B cell (primary cell): ENCODE data around the gene PPIH. TPM values are rescaled to one million over a fixed set of nuclear protein-coding genes. Genes with fewer than 3 reads are reported as not detected.

Experiments
- ATAC-seq: fragments of 200-7000 bp; cut with Tn5 transposase; one replicate; pipeline ENCODE4 v1.10.0; 2021; ENCODE audit warnings: low read depth, mild to moderate bottlenecking, moderate number of reproducible peaks, moderate library complexity
- CTCF ChIA-PET: fragments of 350-600 bp; sonication (Branson Sonifier 250); formaldehyde crosslinking; loops from one replicate; lab custom pipeline; 2021; ENCODE audit warnings: antibody characterized with exemption, inconsistent platforms; lab: Charles Lee
- POLR2A ChIA-PET: fragments of 350-600 bp; sonication (Branson Sonifier 250); formaldehyde crosslinking; loops from one replicate; lab custom pipeline; 2021; ENCODE audit warnings: antibody characterized with exemption; lab: Charles Lee
- DNase-seq: peaks from one replicate; pipeline ENCODE4 v3.0.0; 2013
- H2AFZ ChIP-seq: 2 replicates; pipeline ENCODE4 v1.6.1; 2012; ENCODE audit warnings: mild to moderate bottlenecking, low read depth, low read length; ENCODE audit not compliant: insufficient read depth, poor library complexity, severe bottlenecking
- H3K27ac ChIP-seq, 2 donors: 1 replicate in 1 of 2; 2 replicates in 1 of 2; pipeline ENCODE4 v1.5.1; 2012 to 2013; ENCODE audit warnings: low read length in 2 of 2, mild to moderate bottlenecking in 2 of 2, moderate library complexity in 1 of 2
- H3K27me3 ChIP-seq, 4 experiments: fragments of 200-600 bp in 1 of 4; sonication (generic) in 1 of 4; replicated peaks in 1 of 4; 1 replicate in 2 of 4; 2 replicates in 2 of 4; pipeline versions ENCODE4 v1.6.1 to v1.7.0; 2013 to 2016; ENCODE audit warnings: low read length in 3 of 4, mild to moderate bottlenecking in 2 of 4, mixed read lengths in 1 of 4, moderate library complexity in 1 of 4; ENCODE audit not compliant: insufficient read depth in 4 of 4, control insufficient read depth in 3 of 4; ENCODE audit errors: control extremely low read depth in 1 of 4
- H3K36me3 ChIP-seq, 2 experiments: replicated peaks in 1 of 2; 1 replicate in 1 of 2; 2 replicates in 1 of 2; pipeline versions ENCODE4 v1.6.1 to v1.7.1; 2013; ENCODE audit warnings: low read length in 1 of 2; ENCODE audit not compliant: insufficient read depth in 2 of 2, control insufficient read depth in 1 of 2; ENCODE audit errors: control extremely low read depth in 1 of 2, extremely low read depth in 1 of 2
- H3K4me1 ChIP-seq, 2 donors: fragments of 200-600 bp in 1 of 2; sonication (generic) in 1 of 2; 1 replicate in 1 of 2; 2 replicates in 1 of 2; pipeline versions ENCODE4 v1.5.1 to v1.6.1; 2013 to 2017; ENCODE audit warnings: low read length in 2 of 2; ENCODE audit not compliant: control insufficient read depth in 2 of 2, insufficient read depth in 2 of 2
- H3K4me2 ChIP-seq: replicated peaks from 2 replicates; pipeline ENCODE3; 2012; ENCODE audit warnings: mild to moderate bottlenecking, low read depth, low read length; ENCODE audit not compliant: poor library complexity, severe bottlenecking
- H3K4me3 ChIP-seq, 5 experiments: fragments of 200-600 bp in 1 of 5; sonication (generic) in 1 of 5; 1 replicate in 3 of 5; 2 replicates in 2 of 5; pipeline versions ENCODE4 v1.5.1 to v1.7.0; 2011 to 2016; ENCODE audit warnings: low read length in 4 of 5, mild to moderate bottlenecking in 4 of 5, low read depth in 2 of 5, control low read depth in 1 of 5, moderate library complexity in 1 of 5; ENCODE audit not compliant: insufficient read depth in 1 of 5; ENCODE audit errors: control extremely low read depth in 1 of 5, extremely low read depth in 1 of 5
- H3K79me2 ChIP-seq: fragments of 200-600 bp; sonication (generic); one replicate; pipeline ENCODE4 v1.6.0; 2016; ENCODE audit warnings: low read length; ENCODE audit not compliant: control insufficient read depth, insufficient read depth
- H3K9ac ChIP-seq: fragments of 200-600 bp; sonication (generic); 2 replicates; pipeline ENCODE4 v1.6.1; 2017; ENCODE audit warnings: mild to moderate bottlenecking, low read length, moderate library complexity
- H3K9me3 ChIP-seq, 3 donors: one replicate each; pipeline versions ENCODE4 v1.6.1 to v1.7.1; 2013; ENCODE audit warnings: low read length in 2 of 3; ENCODE audit not compliant: control insufficient read depth in 2 of 3, insufficient read depth in 1 of 3; ENCODE audit errors: control extremely low read depth in 1 of 3
- H4K20me1 ChIP-seq: 2 replicates; pipeline ENCODE4 v1.6.0; 2012; ENCODE audit warnings: mild to moderate bottlenecking, low read length; ENCODE audit not compliant: insufficient read depth, control insufficient read depth, poor library complexity, severe bottlenecking
- H3K27ac Mint-ChIP-seq: one replicate; pipeline ENCODE4 v1.8.0; 2021; ENCODE audit warnings: mixed read lengths
- H3K27me3 Mint-ChIP-seq: one replicate; pipeline ENCODE4 v1.8.0; 2021; ENCODE audit warnings: mixed read lengths
- H3K4me1 Mint-ChIP-seq: one replicate; pipeline ENCODE4 v1.8.0; 2021; ENCODE audit warnings: mixed read lengths
- H3K4me3 Mint-ChIP-seq: one replicate; pipeline ENCODE4 v1.8.0; 2021; ENCODE audit warnings: mixed read lengths
- H3K9me3 Mint-ChIP-seq: one replicate; pipeline ENCODE4 v1.8.0; 2022; ENCODE audit warnings: mixed read lengths; ENCODE audit not compliant: insufficient read depth
- CTCF ChIP-seq: fragments of 200-600 bp; IDR thresholded peaks from one replicate; pipeline ENCODE4 v1.8.0; 2022; ENCODE audit warnings: antibody characterized with exemption, mild to moderate bottlenecking
- EZH2 ChIP-seq: IDR thresholded peaks from 2 replicates; pipeline ENCODE4 v1.6.1; 2012; ENCODE audit warnings: borderline replicate concordance, low read depth, mild to moderate bottlenecking, moderate library complexity, low read length; ENCODE audit not compliant: insufficient read depth, poor library complexity, severe bottlenecking
- WGBS: methylation state at CpG from one replicate; pipeline ENCODE4 v1.1.5; 2013; ENCODE audit warnings: missing lambda C conversion rate; ENCODE audit not compliant: insufficient coverage; 5-methylcytosine and 5-hydroxymethylcytosine counted together
- intact Hi-C: fragments of 100-400 bp; cut with micrococcal nuclease; formaldehyde crosslinking; loops from one replicate; pipeline ENCODE4 v1.10.0; 2022
- polyA plus RNA-seq: library from polyadenylated mRNA; depleted of rRNA; stranded (reverse); fragments of >200 nt; gene quantifications from 2 replicates; pipeline ENCODE4 v1.2.3, GENCODE V29; 2012
- total RNA-seq, 2 donors: library from RNA; stranded (reverse); fragments of 120-200 nt in 1 of 2; gene quantifications; 1 replicate in 1 of 2; 2 replicates in 1 of 2; pipeline versions ENCODE4 v1.2.3 to v1.2.4, GENCODE V29; 2013 to 2022

The PPIH gene
- total and polyA plus RNA-seq, 2 donors (not counting 1 experiment from before 2014, with no cell fraction given) = 42.4 to 50.3 TPM

GRCh38 chr1:42646056-42646455, 12.2 kb upstream of the PPIH start:
- Histone ChIP-seq H3K4me3 (no peak overlapping the region), H3K4me1 (no peaks in the 10 kb centered on the region), H3K27ac (no peak overlapping the region), H3K36me3 (no peaks in the 10 kb centered on the region), H3K9me3 (peaks cover 0 to 2% (median 2%) of the 10 kb centered on the region in 3 donors), H3K9ac (no peak overlapping the region), H2AFZ (no peak overlapping the region), H3K4me2 (no peak overlapping the region), H3K27me3 (no peaks in the 10 kb centered on the region), H3K79me2 (no peaks in the 10 kb centered on the region), H4K20me1 (no peaks in the 10 kb centered on the region)
- ChIA-PET POLR2A (no interaction called here), CTCF (no interaction called here)
- 100% methylated on average over 1 of the region's 2 CpGs for WGBS
- intact Hi-C loops = no loop called here
- no peak overlapping the region for H3K27ac Mint-ChIP-seq
- H3K27me3 Mint-ChIP-seq = no peaks in the 10 kb centered on the region
- H3K4me3 Mint-ChIP-seq = no peak overlapping the region
- no peaks in the 10 kb centered on the region for H3K9me3 Mint-ChIP-seq
- no peak for TF ChIP-seq CTCF
- no peak for TF ChIP-seq EZH2
- no peak for DNase-seq
- ATAC-seq = no peak
- H3K4me1 Mint-ChIP-seq = no peaks in the 10 kb centered on the region

- TF ChIP-seq CTCF = no peak
- TF ChIP-seq EZH2 = no peak
- H3K27ac ChIP-seq = peak overlapping the region in 1 of 2 donors; percentile 76
- ATAC-seq (no peak), DNase-seq (no peak)
- Mint-ChIP-seq H3K27me3 (no peaks in the 10 kb centered on the region), H3K4me3 (peak overlapping the region; percentile 99), H3K4me1 (peaks cover 32% of the 10 kb centered on the region), H3K27ac (peak overlapping the region; percentile 77), H3K9me3 (no peaks in the 10 kb centered on the region)
- H3K4me3 ChIP-seq = peak overlapping the region in 1 of 5 experiments; percentile 84
- peaks cover 15 to 22% of the 10 kb centered on the region in 2 donors for H3K4me1 ChIP-seq
- H3K9ac ChIP-seq = no peak overlapping the region
- no peaks in the 10 kb centered on the region for H3K27me3 ChIP-seq
- ChIA-PET CTCF (interaction anchor here (1.1 to 2.2 kb wide), 4 partner anchors 22 to 110 kb away, joined by 3 to 13 read pairs (median 6); partner anchors contain the start of genes C1orf50, P3H1 and YBX1), POLR2A (interaction anchor here (1.9 kb wide), 1 partner anchor 25 kb away, joined by 19 read pairs; the partner anchor contains the start of gene YBX1)
- H3K9me3 ChIP-seq = no peaks in the 10 kb centered on the region
- peaks cover 15% of the 10 kb centered on the region for H3K79me2 ChIP-seq
- H3K4me2 ChIP-seq = peak overlapping the region; percentile 85
- no peaks in the 10 kb centered on the region for H4K20me1 ChIP-seq
- H2AFZ ChIP-seq = peak overlapping the region; percentile 84
- H3K36me3 ChIP-seq = peaks cover 0 to 13% of the 10 kb centered on the region in 2 experiments
- intact Hi-C loops = loop anchor here (5.0 kb wide), 1 partner anchor 700 kb away; the partner anchor contains the start of gene CDC20
- no CpG with 5 or more reads among the region's 5 CpGs for WGBS
Measured at GRCh38 chr1:42657201-42657600, 1.0 kb upstream of the PPIH start.
